Measurements from ENCODE around the gene CNTD1. TPM values are rescaled to one million over a fixed set of nuclear protein-coding genes. Genes with fewer than 3 reads are reported as not detected.
A peak's percentile ranks its signal among the peaks of the same experiment; 100 is the strongest.

CNTD1 gene
- total RNA-seq, 1 donor from 2014 or later, result 0.46 TPM

GRCh38 chr17:42781639-42782165, 17.0 kb upstream of the CNTD1 start:
- DNase-seq (ENCODE audit: extremely low spot score, unreplicated experiment), result no peak
- H3K4me3 Mint-ChIP-seq, result peak overlapping the region; percentile 80
- TF ChIP-seq CTCF (conservative IDR thresholded peaks at IDR 0.05), result no peak
- H3K27ac Mint-ChIP-seq, result no peak overlapping the region
- no peaks in the 10 kb centered on the region for H3K9me3 Mint-ChIP-seq
- H3K27me3 Mint-ChIP-seq, result peaks cover 42% of the 10 kb centered on the region
- peaks cover 6% of the 10 kb centered on the region for H3K4me1 Mint-ChIP-seq (ENCODE audit: unreplicated experiment)
- H3K36me3 Mint-ChIP-seq, result peaks cover 6% of the 10 kb centered on the region

GRCh38 chr17:42782166-42783061, 16.2 kb upstream of the CNTD1 start:
- peak overlapping the region; percentile 62 for H3K4me3 Mint-ChIP-seq
- no peak overlapping the region for H3K27ac Mint-ChIP-seq

GRCh38 chr17:42783062-42783790, 15.4 kb upstream of the CNTD1 start:
- no peak overlapping the region for H3K27ac Mint-ChIP-seq
- peaks cover 6% of the 10 kb centered on the region for H3K36me3 Mint-ChIP-seq
- TF ChIP-seq CTCF (conservative IDR thresholded peaks at IDR 0.05), result no peak
- H3K4me3 Mint-ChIP-seq, result peak overlapping the region; percentile 62
- peaks cover 6% of the 10 kb centered on the region for H3K4me1 Mint-ChIP-seq (ENCODE audit: unreplicated experiment)
- H3K9me3 Mint-ChIP-seq, result no peaks in the 10 kb centered on the region
- no peak for DNase-seq (ENCODE audit: extremely low spot score, unreplicated experiment)
- peaks cover 54% of the 10 kb centered on the region for H3K27me3 Mint-ChIP-seq

More at GRCh38 chr17:42782166-42783061, 16.2 kb upstream of the CNTD1 start:
- TF ChIP-seq CTCF (conservative IDR thresholded peaks at IDR 0.05), result no peak
- Mint-ChIP-seq H3K36me3 (peaks cover 6% of the 10 kb centered on the region), H3K4me1 (ENCODE audit: unreplicated experiment) (peaks cover 6% of the 10 kb centered on the region), H3K9me3 (no peaks in the 10 kb centered on the region), H3K27me3 (peaks cover 47% of the 10 kb centered on the region)
- no peak for DNase-seq (ENCODE audit: extremely low spot score, unreplicated experiment)

DNA sequence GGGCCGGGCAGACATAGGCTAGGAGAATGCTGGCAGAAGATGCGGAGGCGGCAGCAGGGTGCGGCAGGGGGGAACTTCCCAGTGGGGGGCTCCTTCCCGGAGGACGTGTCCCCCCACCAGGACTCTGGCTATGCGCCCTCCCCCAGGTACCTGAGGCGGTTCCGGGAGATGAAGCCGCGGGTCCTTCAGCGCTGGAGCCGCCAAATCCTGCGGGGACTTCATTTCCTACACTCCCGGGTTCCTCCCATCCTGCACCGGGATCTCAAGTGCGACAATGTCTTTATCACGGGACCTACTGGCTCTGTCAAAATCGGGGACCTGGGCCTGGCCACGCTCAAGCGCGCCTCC, 14.9 kb upstream of the CNTD1 start:
- Mint-ChIP-seq H3K9me3 (no peaks in the 10 kb centered on the region), H3K36me3 (peaks cover 6% of the 10 kb centered on the region), H3K4me1 (ENCODE audit: unreplicated experiment) (peaks cover 6% of the 10 kb centered on the region), H3K27me3 (peaks cover 55% of the 10 kb centered on the region), H3K4me3 (no peak overlapping the region), H3K27ac (no peak overlapping the region)
- TF ChIP-seq CTCF (conservative IDR thresholded peaks at IDR 0.05), result no peak
- no peak for DNase-seq (ENCODE audit: extremely low spot score, unreplicated experiment)

GRCh38 chr17:42784409-42784808, 14.3 kb upstream of the CNTD1 start:
- peaks cover 6% of the 10 kb centered on the region for H3K4me1 Mint-ChIP-seq (ENCODE audit: unreplicated experiment)
- DNase-seq (ENCODE audit: extremely low spot score, unreplicated experiment), result no peak
- H3K9me3 Mint-ChIP-seq, result no peaks in the 10 kb centered on the region
- no peak overlapping the region for H3K27ac Mint-ChIP-seq
- peaks cover 58% of the 10 kb centered on the region for H3K27me3 Mint-ChIP-seq
- H3K4me3 Mint-ChIP-seq, result no peak overlapping the region
- H3K36me3 Mint-ChIP-seq, result peaks cover 6% of the 10 kb centered on the region
- no peak for TF ChIP-seq CTCF (conservative IDR thresholded peaks at IDR 0.05)
